Coronary artery (tissue), 2 donors: ENCODE data around the gene GLYAT.

ENCODE experiments used
- DNase-seq: peaks from one replicate; pipeline ENCODE4 v3.0.0-alpha.2; 2017; ENCODE audit warnings: low spot score
- H3K27ac ChIP-seq, 2 donors: fragments of 200-600 bp; sonication (generic); one replicate each; pipeline ENCODE4 v1.5.1; 2016 to 2019
- H3K4me3 ChIP-seq: fragments of 200-600 bp; sonication (generic); 2 replicates; pipeline ENCODE4 v1.5.1; 2016; ENCODE audit warnings: mild to moderate bottlenecking, moderate library complexity
- CTCF ChIP-seq: fragments of 200-600 bp; sonication (generic); IDR thresholded peaks from one replicate; pipeline ENCODE4 v1.5.1; 2019; ENCODE audit warnings: antibody characterized with exemption

GLYAT gene

GRCh38 chr11:58676563-58677135, 55.1 kb downstream of the GLYAT start:
- DNase-seq, result no peak
- Histone ChIP-seq H3K27ac (no peak overlapping the region), H3K4me3 (no peak overlapping the region)
- no peak for TF ChIP-seq CTCF

GRCh38 chr11:58675334-58676155, 56.2 kb downstream of the GLYAT start:
- no peak for DNase-seq
- Histone ChIP-seq H3K27ac (no peak overlapping the region), H3K4me3 (no peak overlapping the region)
- TF ChIP-seq CTCF, result peak; percentile 77

- Histone ChIP-seq H3K27ac (no peak overlapping the region), H3K4me3 (no peak overlapping the region)
- no peak for DNase-seq
- TF ChIP-seq CTCF, result no peak
Observed at GRCh38 chr11:58674609-58675008, 57.1 kb downstream of the GLYAT start.

- no peak for TF ChIP-seq CTCF
- Histone ChIP-seq H3K4me3 (no peak overlapping the region), H3K27ac (no peak overlapping the region)
- no peak for DNase-seq
Observed at GRCh38 chr11:58671983-58672633, 59.6 kb downstream of the GLYAT start.

GRCh38 chr11:58659910-58660570, 71.7 kb downstream of the GLYAT start:
- DNase-seq, result no peak
- Histone ChIP-seq H3K4me3 (no peak overlapping the region), H3K27ac (no peak overlapping the region)
- no peak for TF ChIP-seq CTCF

GRCh38 chr11:58659404-58659803, 72.3 kb downstream of the GLYAT start:
- H3K4me3 ChIP-seq, result no peak overlapping the region
- no peak overlapping the region for H3K27ac ChIP-seq
- TF ChIP-seq CTCF, result no peak
- DNase-seq, result no peak
